ENCODE measurements around the gene PSPH.

DNA sequence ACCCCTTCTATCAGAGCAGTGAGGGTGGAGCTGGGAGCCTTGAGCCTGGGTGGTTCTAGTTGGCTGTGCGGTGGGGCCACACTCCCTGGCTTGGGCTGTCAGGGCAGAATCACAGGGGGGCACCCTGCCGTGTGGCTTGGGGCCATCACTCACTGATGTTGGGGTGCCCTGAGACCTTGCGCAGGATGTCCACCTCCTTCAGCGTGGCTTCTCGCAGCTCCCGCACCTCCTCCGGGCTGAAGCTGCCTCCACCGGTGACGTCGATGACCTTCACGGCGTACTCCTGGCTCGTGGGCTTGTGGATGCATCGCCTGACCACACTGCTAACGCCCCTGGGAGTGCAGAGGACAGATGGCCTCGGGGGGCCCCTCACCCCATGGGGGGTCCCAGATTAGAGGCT is 36.2 kb upstream of the PSPH start:
- TF ChIP-seq, protein P1, sequence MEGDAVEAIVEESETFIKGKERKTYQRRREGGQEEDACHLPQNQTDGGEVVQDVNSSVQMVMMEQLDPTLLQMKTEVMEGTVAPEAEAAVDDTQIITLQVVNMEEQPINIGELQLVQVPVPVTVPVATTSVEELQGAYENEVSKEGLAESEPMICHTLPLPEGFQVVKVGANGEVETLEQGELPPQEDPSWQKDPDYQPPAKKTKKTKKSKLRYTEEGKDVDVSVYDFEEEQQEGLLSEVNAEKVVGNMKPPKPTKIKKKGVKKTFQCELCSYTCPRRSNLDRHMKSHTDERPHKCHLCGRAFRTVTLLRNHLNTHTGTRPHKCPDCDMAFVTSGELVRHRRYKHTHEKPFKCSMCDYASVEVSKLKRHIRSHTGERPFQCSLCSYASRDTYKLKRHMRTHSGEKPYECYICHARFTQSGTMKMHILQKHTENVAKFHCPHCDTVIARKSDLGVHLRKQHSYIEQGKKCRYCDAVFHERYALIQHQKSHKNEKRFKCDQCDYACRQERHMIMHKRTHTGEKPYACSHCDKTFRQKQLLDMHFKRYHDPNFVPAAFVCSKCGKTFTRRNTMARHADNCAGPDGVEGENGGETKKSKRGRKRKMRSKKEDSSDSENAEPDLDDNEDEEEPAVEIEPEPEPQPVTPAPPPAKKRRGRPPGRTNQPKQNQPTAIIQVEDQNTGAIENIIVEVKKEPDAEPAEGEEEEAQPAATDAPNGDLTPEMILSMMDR (IDR thresholded peaks at IDR 0.05) = no peak
- no peak for TF ChIP-seq EZH2 (IDR thresholded peaks at IDR 0.05; ENCODE audit: borderline replicate concordance, insufficient read depth, low read depth, low read length, poor library complexity, severe bottlenecking)
